NT2/D1 (cell line): ENCODE measurements around the gene ST6GALNAC4.

Source experiments
- DNase-seq: peaks from one replicate; pipeline ENCODE4 v3.0.0-alpha.2; 2011; ENCODE audit warnings: low read depth, low spot score
- H3K27me3 ChIP-seq: 2 replicates; pipeline ENCODE4 v1.6.0; 2011; ENCODE audit warnings: mild to moderate bottlenecking; ENCODE audit not compliant: insufficient read length, insufficient read depth
- H3K36me3 ChIP-seq: 2 replicates; pipeline ENCODE4 v1.6.1; 2011; ENCODE audit warnings: mild to moderate bottlenecking, low read length, mixed read lengths; ENCODE audit not compliant: insufficient read depth, insufficient read length
- H3K4me1 ChIP-seq: 2 replicates; pipeline ENCODE4 v1.5.1; 2011; ENCODE audit not compliant: insufficient read depth, insufficient read length
- H3K4me3 ChIP-seq: 2 replicates; pipeline ENCODE4 v1.5.1; 2011; ENCODE audit warnings: low read depth; ENCODE audit not compliant: insufficient read length
- H3K9ac ChIP-seq: 2 replicates; pipeline ENCODE4 v1.6.0; 2011; ENCODE audit warnings: low read depth; ENCODE audit not compliant: insufficient read length
- H3K9me3 ChIP-seq: 2 replicates; pipeline ENCODE4 v1.5.1; 2011; ENCODE audit warnings: mild to moderate bottlenecking, low read length; ENCODE audit not compliant: insufficient read depth
- SUZ12 ChIP-seq: IDR thresholded peaks from 2 replicates; pipeline ENCODE4 v1.6.1; 2011; ENCODE audit not compliant: insufficient read length, insufficient read depth; ENCODE audit errors: extremely low read depth
- YY1 ChIP-seq: IDR thresholded peaks from 2 replicates; pipeline ENCODE4 v1.6.1; 2011; ENCODE audit not compliant: insufficient read length, insufficient read depth
- ZNF274 ChIP-seq: IDR thresholded peaks from 2 replicates; pipeline ENCODE4 v1.6.1; 2011; ENCODE audit warnings: mild to moderate bottlenecking, low read depth, low read length

The ST6GALNAC4 gene

DNA sequence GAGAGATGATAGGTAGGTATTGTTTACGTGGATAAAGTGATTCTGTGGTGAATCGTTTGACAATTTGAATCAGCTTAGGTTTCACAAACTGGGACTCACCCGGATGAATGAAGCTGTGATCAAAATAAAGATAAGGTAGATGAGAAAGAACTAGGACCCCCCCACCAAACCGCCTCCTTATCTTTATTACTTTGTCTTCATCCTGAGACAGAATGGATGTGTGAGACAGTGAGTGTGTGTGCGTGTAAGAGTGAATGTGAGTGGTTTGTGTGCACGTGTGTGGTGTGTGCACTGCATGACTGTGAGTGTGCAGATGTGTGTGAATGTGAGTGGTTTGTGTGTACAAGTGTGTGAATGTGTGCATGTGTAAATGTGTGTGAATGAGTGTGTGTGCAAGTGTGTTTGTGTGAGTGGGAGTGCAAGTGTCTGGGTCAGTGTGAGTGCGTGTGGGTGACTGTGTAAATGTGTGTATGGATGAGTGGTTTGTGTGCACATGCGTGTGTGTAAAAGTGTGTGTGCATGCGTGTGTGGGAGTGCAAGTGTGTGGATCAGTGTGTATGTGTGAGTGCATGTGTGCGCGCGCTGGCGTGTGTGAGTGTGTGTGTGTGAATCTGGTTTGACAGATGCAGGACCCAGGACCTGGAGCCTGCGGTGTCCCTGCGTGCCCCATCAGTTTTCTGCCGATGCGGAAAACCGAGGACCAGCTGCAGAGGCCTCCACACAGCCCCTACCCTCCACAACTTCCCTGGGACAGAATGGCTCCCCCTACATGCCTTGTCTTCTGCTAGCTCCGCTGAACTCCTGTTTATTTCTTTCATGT, 51.0 kb downstream of the ST6GALNAC4 start:
- no peak for DNase-seq
- peaks cover 23% of the 10 kb centered on the region for H3K36me3 ChIP-seq
- no peak overlapping the region for H3K9ac ChIP-seq
- no peaks in the 10 kb centered on the region for H3K9me3 ChIP-seq
- TF ChIP-seq SUZ12 (no peak), YY1 (no peak), ZNF274 (no peak)
- H3K27me3 ChIP-seq = no peaks in the 10 kb centered on the region
- H3K4me1 ChIP-seq = peaks cover 19% of the 10 kb centered on the region
- H3K4me3 ChIP-seq = no peak overlapping the region

GRCh38 chr9:127863191-127863621, 53.6 kb downstream of the ST6GALNAC4 start:
- Histone ChIP-seq H3K36me3 (peaks cover 18% of the 10 kb centered on the region), H3K4me3 (no peak overlapping the region), H3K9me3 (no peaks in the 10 kb centered on the region), H3K4me1 (peaks cover 10% of the 10 kb centered on the region), H3K9ac (no peak overlapping the region), H3K27me3 (no peaks in the 10 kb centered on the region)
- DNase-seq = no peak
- TF ChIP-seq YY1 = no peak
- TF ChIP-seq ZNF274 = no peak
- no peak for TF ChIP-seq SUZ12

DNA sequence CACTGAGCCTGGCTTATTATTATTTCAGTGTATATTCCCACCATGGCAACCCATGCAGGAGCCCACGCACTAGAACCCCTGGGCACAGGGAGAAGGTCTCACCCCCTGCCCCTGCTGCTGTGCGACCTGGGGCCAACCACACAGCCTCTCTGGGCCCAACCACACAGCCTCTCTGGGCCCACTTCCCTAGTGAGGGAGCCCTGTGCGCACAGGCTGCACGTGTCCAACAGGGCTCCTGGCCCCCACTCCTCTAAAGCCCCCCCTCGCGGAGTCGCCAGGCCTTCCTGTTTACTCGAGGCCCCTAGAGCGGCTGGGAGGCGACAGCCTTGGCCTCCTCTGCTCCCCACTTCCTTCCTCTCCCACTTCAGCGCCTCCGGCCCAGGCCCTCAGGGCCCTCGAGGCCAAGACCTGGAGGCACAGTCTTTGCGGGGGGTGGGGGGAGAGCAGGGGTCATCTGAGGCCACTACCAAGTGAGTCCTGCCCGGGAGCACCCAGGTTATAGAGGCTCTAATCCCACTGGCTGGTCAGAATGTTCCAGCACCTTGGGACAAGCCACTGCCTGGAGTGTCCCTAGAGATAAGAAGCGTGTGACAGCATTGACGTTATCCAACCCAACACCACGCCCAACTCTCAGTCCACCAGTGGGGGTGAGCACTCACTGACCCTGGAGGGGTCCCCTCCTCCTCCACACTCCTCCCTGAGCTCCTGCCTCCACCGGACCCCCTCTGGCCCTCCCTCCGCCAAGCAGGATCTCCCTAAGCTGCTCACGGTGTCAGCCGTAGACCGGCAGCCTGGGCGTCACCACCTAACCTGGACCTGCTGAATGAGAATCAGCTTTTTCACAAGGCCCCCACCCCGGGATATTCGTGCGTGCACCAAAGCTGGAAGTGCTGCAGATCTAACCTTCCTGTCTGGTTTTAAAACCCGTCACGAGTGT, 54.5 kb downstream of the ST6GALNAC4 start:
- no peak for DNase-seq
- Histone ChIP-seq H3K4me3 (no peak overlapping the region), H3K9ac (no peak overlapping the region), H3K9me3 (no peaks in the 10 kb centered on the region), H3K27me3 (no peaks in the 10 kb centered on the region), H3K36me3 (peaks cover 9% of the 10 kb centered on the region), H3K4me1 (peaks cover 3% of the 10 kb centered on the region)
- no peak for TF ChIP-seq SUZ12
- no peak for TF ChIP-seq ZNF274
- TF ChIP-seq YY1 = no peak

GRCh38 chr9:127860779-127861178, 56.1 kb downstream of the ST6GALNAC4 start:
- Histone ChIP-seq H3K4me3 (no peak overlapping the region), H3K36me3 (peaks cover under 1% of the 10 kb centered on the region), H3K9me3 (no peaks in the 10 kb centered on the region), H3K4me1 (peaks cover 2% of the 10 kb centered on the region), H3K27me3 (no peaks in the 10 kb centered on the region), H3K9ac (no peak overlapping the region)
- TF ChIP-seq ZNF274 (no peak), SUZ12 (no peak), YY1 (no peak)
- no peak for DNase-seq

DNA sequence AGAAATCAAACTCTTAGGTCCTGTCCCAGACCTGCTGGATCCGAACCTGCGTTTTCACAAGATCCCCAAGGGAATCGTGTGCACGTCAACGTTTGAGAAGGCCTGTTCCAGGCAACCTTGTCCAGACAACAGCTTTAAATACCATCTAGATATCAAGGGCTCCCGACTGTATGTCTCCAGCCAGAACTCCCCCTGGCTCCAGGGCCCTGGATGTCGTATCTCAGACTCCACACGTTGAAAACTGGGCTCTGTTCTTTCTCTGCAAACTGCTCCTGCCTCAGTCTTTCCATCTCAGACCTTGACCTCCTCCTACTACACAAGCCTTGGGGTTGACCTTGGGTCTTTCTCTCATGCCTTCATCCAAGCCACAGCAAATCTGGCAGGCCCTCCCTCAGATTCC, 56.6 kb downstream of the ST6GALNAC4 start:
- Histone ChIP-seq H3K9ac (peak overlapping the region; percentile 47), H3K4me1 (peaks cover 2% of the 10 kb centered on the region)

DNA sequence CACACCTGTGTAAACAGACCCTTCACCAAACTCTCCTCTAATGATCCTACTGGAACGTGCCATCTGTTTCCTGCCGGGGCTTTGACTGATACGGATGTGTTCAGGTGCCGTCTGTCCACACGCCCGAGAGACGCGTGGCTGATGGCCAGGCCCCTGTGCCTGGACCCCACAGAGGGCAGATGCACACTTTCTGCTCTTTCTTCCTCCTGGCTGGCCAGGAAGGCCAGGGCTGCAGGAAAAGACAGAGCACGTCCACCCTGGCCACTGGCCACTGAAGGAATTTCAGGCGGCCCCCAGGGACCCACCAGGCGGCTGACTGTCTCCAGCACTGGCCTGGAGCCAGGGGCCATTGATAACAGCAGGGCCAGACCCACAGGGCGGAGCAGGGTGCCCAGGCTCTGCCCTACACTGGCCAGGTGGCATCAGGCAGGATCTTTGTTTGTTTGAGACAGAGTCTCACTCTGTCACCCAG, 58.8 kb downstream of the ST6GALNAC4 start:
- no peak for DNase-seq
- Histone ChIP-seq H3K4me1 (peaks cover 13% of the 10 kb centered on the region), H3K9ac (no peak overlapping the region), H3K4me3 (no peak overlapping the region), H3K9me3 (no peaks in the 10 kb centered on the region), H3K27me3 (no peaks in the 10 kb centered on the region), H3K36me3 (no peaks in the 10 kb centered on the region)
- TF ChIP-seq SUZ12 (no peak), YY1 (no peak), ZNF274 (no peak)

More for the DNA sequence above, 56.6 kb downstream of the ST6GALNAC4 start:
- DNase-seq = no peak
- no peak overlapping the region for H3K4me3 ChIP-seq
- TF ChIP-seq ZNF274 (no peak), SUZ12 (no peak), YY1 (no peak)
- H3K36me3 ChIP-seq = no peaks in the 10 kb centered on the region
- H3K27me3 ChIP-seq = no peaks in the 10 kb centered on the region
- no peaks in the 10 kb centered on the region for H3K9me3 ChIP-seq
